Left lobe of liver (tissue), 2 donors: ENCODE data around the gene FRMPD1. TPM values are rescaled to one million over a fixed set of nuclear protein-coding genes. Genes with fewer than 3 reads are reported as not detected.
"Not testable (repeated sequence)": the region's sequence is repeated elsewhere in the genome, so short reads cannot be mapped to it uniquely, and the experiment has no call there.

Source experiments
- ATAC-seq: fragments of 200-7000 bp; cut with Tn5 transposase; one replicate; pipeline ENCODE4 v1.9.1; 2020; ENCODE audit warnings: mild to moderate bottlenecking, moderate library complexity
- DNase-seq: peaks from one replicate; pipeline ENCODE4 v3.0.0-alpha.2; 2020; ENCODE audit warnings: low spot score
- total RNA-seq: library from RNA; stranded (reverse); gene quantifications from one replicate; pipeline ENCODE4 v1.2.1, GENCODE V29; 2021
- donor health status: DM: no; HTN: no; CAD: no; lungs with moderate emphysema.
- donor health status: DM: no; HTN: yes; CAD: no.

The FRMPD1 gene
- total RNA-seq, 1 donor from 2014 or later: 0.88 TPM

- DNase-seq (no peak), ATAC-seq (no peak)
Observed at GRCh38 chr9:37732086-37732741, 81.5 kb downstream of the FRMPD1 start.

- no peak for ATAC-seq
- DNase-seq: no peak
Observed at GRCh38 chr9:37732952-37733351, 82.2 kb downstream of the FRMPD1 start.

GRCh38 chr9:37739222-37739621 lies 88.5 kb downstream of the FRMPD1 start:
- ATAC-seq (no peak), DNase-seq (no peak)

- no peak for ATAC-seq
- no peak for DNase-seq
Observed at GRCh38 chr9:37740128-37740527, 89.4 kb downstream of the FRMPD1 start.

GRCh38 chr9:37740631-37741328 lies 90.0 kb downstream of the FRMPD1 start:
- no peak for DNase-seq
- no peak for ATAC-seq

GRCh38 chr9:37745970-37746369 lies 95.2 kb downstream of the FRMPD1 start:
- ATAC-seq (no peak), DNase-seq (no peak)

- no peak for DNase-seq
- peak; percentile 15 for ATAC-seq
Observed at GRCh38 chr9:37746448-37747270, 95.9 kb downstream of the FRMPD1 start.

- DNase-seq (peak; percentile 58), ATAC-seq (peak; percentile 98)
Observed at GRCh38 chr9:37747271-37747753, 96.6 kb downstream of the FRMPD1 start.

GRCh38 chr9:37749129-37749528 lies 98.4 kb downstream of the FRMPD1 start:
- ATAC-seq: no peak
- DNase-seq: no peak

- DNase-seq (no peak), ATAC-seq (no peak)
Observed at GRCh38 chr9:37751186-37751585, 100.4 kb downstream of the FRMPD1 start.

GRCh38 chr9:37751704-37752103 lies 101.0 kb downstream of the FRMPD1 start:
- not testable (repeated sequence) for DNase-seq, ATAC-seq

- not testable (repeated sequence) for ATAC-seq, DNase-seq
Observed at GRCh38 chr9:37752112-37752511, 101.4 kb downstream of the FRMPD1 start.

- DNase-seq (no peak), ATAC-seq (no peak)
Observed at GRCh38 chr9:37752642-37753488, 102.1 kb downstream of the FRMPD1 start.

GRCh38 chr9:37753489-37754190 lies 102.9 kb downstream of the FRMPD1 start, which contains the start of gene TRMT10B:
Gene TRMT10B (plus strand): TSS chr9:37753805. CDS start chr9:37761932, 8,127 bp downstream.
- DNase-seq (peak; percentile 72), ATAC-seq (peak; percentile 98)

- DNase-seq (no peak), ATAC-seq (no peak)
Observed at GRCh38 chr9:37758747-37759146, 108.0 kb downstream of the FRMPD1 start.

GRCh38 chr9:37760416-37761161 lies 109.8 kb downstream of the FRMPD1 start:
- DNase-seq (no peak), ATAC-seq (no peak)

- ATAC-seq: no peak
Observed at GRCh38 chr9:37761511-37761910, 110.8 kb downstream of the FRMPD1 start.

GRCh38 chr9:37765263-37765662 lies 114.5 kb downstream of the FRMPD1 start:
- not testable (repeated sequence) for ATAC-seq, DNase-seq

More at GRCh38 chr9:37761511-37761910, 110.8 kb downstream of the FRMPD1 start:
- no peak for DNase-seq

GRCh38 chr9:37769306-37769705 lies 118.6 kb downstream of the FRMPD1 start:
- no peak for DNase-seq
- no peak for ATAC-seq
